Stimulated activated CD4-positive, alpha-beta T cell treated with anti-CD3 and anti-CD28 coated beads, Interleukin-4, amount 100 ng/mL, for 48 hours (primary cell): ENCODE results near the gene ABHD10.
"Not testable (repeated sequence)": the region's sequence is repeated elsewhere in the genome, so short reads cannot be mapped to it uniquely, and the experiment has no call there.

Source experiments
- DNase-seq, 2 donors: peaks; one replicate each; pipeline ENCODE4 v3.0.0-alpha.2; 2020; ENCODE audit warnings: low read depth in 2 of 2

The ABHD10 gene

GRCh38 chr3:112032098-112032731 lies 53.4 kb downstream of the ABHD10 start:
- no peak for DNase-seq

- DNase-seq: no peak
Observed at GRCh38 chr3:112034436-112034835, 55.6 kb downstream of the ABHD10 start, which contains the start of gene TMPRSS7. TSS of gene TMPRSS7 (plus strand) at chr3:112034736. CDS start at chr3:112034846, 110 bp downstream.

GRCh38 chr3:112035241-112035640 lies 56.4 kb downstream of the ABHD10 start:
- no peak for DNase-seq

- DNase-seq: not testable (repeated sequence)
Observed at GRCh38 chr3:112037194-112037593, 58.4 kb downstream of the ABHD10 start.

GRCh38 chr3:112038863-112039262 lies 60.0 kb downstream of the ABHD10 start:
- DNase-seq: no peak

GRCh38 chr3:112041321-112041720 lies 62.5 kb downstream of the ABHD10 start:
- DNase-seq: no peak

- no peak for DNase-seq
Observed at GRCh38 chr3:112042842-112043280, 64.0 kb downstream of the ABHD10 start.
